DMS53 treated with DMSO at 0.1 percent for 48 hours (cell line): ENCODE data around the gene DOC2A.
"Not testable (repeated sequence)": the region's sequence is repeated elsewhere in the genome, so short reads cannot be mapped to it uniquely, and the experiment has no call there.

ENCODE experiments used
- DNase-seq: peaks from one replicate; lab custom pipeline; 2025; ENCODE audit not compliant: unreplicated experiment; lab: John Stamatoyannopoulos, UW

The DOC2A gene

GRCh38 chr16:29973384-29974246 is 37.2 kb downstream of the DOC2A start, which contains the start of gene TAOK2:
Gene TAOK2, plus strand, starts transcription at chr16:29973868. Its CDS starts 3,905 bp downstream, at chr16:29977773.
- peak; percentile 90 for DNase-seq

GRCh38 chr16:29972992-29973383 is 37.8 kb downstream of the DOC2A start:
- no peak for DNase-seq

GRCh38 chr16:29972500-29972899 is 38.3 kb downstream of the DOC2A start:
- no peak for DNase-seq

GRCh38 chr16:29971304-29971703 is 39.5 kb downstream of the DOC2A start:
- no peak for DNase-seq

GRCh38 chr16:29968205-29968604 is 42.6 kb downstream of the DOC2A start:
- no peak for DNase-seq

GRCh38 chr16:29963021-29963743 is 47.6 kb downstream of the DOC2A start:
- no peak for DNase-seq

- no peak for DNase-seq
Measured at GRCh38 chr16:29962344-29962994, 48.4 kb downstream of the DOC2A start.

GRCh38 chr16:29961479-29962343 is 49.1 kb downstream of the DOC2A start, which contains the start of gene TMEM219:
Gene TMEM219, plus strand, starts transcription at chr16:29962079. Its CDS starts 1,065 bp downstream, at chr16:29963144.
- peak; percentile 58 for DNase-seq

- DNase-seq = no peak
Measured at GRCh38 chr16:29961127-29961478, 49.7 kb downstream of the DOC2A start.

GRCh38 chr16:29959821-29960220 is 51.0 kb downstream of the DOC2A start:
- not testable (repeated sequence) for DNase-seq

GRCh38 chr16:29959293-29959692 is 51.5 kb downstream of the DOC2A start:
- DNase-seq = no peak

GRCh38 chr16:29958756-29959155 is 52.1 kb downstream of the DOC2A start:
- DNase-seq = no peak
